ENCODE measurements around the gene TBC1D22A. TPM values are rescaled to one million over a fixed set of nuclear protein-coding genes. Genes with fewer than 3 reads are reported as not detected.

Gene TBC1D22A
- total RNA-seq, 1 donor from 2014 or later, result 18.9 TPM

GRCh38 chr22:47056776-47057470 lies 294.5 kb downstream of the TBC1D22A start:
- H3K4me3 Mint-ChIP-seq (ENCODE audit: unreplicated experiment), result no peak overlapping the region
- H3K36me3 Mint-ChIP-seq (ENCODE audit: low read depth), result peaks cover 8% of the 10 kb centered on the region
- H3K9me3 Mint-ChIP-seq (ENCODE audit: low read depth), result no peaks in the 10 kb centered on the region
- peaks cover 11% of the 10 kb centered on the region for H3K4me1 Mint-ChIP-seq (ENCODE audit: low read depth)
- TF ChIP-seq, protein P1, sequence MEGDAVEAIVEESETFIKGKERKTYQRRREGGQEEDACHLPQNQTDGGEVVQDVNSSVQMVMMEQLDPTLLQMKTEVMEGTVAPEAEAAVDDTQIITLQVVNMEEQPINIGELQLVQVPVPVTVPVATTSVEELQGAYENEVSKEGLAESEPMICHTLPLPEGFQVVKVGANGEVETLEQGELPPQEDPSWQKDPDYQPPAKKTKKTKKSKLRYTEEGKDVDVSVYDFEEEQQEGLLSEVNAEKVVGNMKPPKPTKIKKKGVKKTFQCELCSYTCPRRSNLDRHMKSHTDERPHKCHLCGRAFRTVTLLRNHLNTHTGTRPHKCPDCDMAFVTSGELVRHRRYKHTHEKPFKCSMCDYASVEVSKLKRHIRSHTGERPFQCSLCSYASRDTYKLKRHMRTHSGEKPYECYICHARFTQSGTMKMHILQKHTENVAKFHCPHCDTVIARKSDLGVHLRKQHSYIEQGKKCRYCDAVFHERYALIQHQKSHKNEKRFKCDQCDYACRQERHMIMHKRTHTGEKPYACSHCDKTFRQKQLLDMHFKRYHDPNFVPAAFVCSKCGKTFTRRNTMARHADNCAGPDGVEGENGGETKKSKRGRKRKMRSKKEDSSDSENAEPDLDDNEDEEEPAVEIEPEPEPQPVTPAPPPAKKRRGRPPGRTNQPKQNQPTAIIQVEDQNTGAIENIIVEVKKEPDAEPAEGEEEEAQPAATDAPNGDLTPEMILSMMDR (IDR thresholded peaks at IDR 0.05), result no peak
- H3K27ac Mint-ChIP-seq (ENCODE audit: unreplicated experiment), result no peak overlapping the region
- peak; percentile 73 for DNase-seq (ENCODE audit: low spot score)
- H3K27me3 Mint-ChIP-seq (ENCODE audit: low read depth), result no peaks in the 10 kb centered on the region

- Mint-ChIP-seq H3K27me3 (ENCODE audit: low read depth) (no peaks in the 10 kb centered on the region), H3K36me3 (ENCODE audit: low read depth) (peaks cover 8% of the 10 kb centered on the region), H3K9me3 (ENCODE audit: low read depth) (no peaks in the 10 kb centered on the region), H3K4me3 (ENCODE audit: unreplicated experiment) (no peak overlapping the region), H3K4me1 (ENCODE audit: low read depth) (peaks cover 10% of the 10 kb centered on the region), H3K27ac (ENCODE audit: unreplicated experiment) (no peak overlapping the region)
- DNase-seq (ENCODE audit: low spot score), result peak; percentile 87
- TF ChIP-seq, protein P1 (IDR thresholded peaks at IDR 0.05), result no peak
These were observed 295.6 kb downstream of the TBC1D22A start for GRCh38 chr22:47057916-47058585.

- no peaks in the 10 kb centered on the region for H3K9me3 Mint-ChIP-seq (ENCODE audit: low read depth)
- H3K36me3 Mint-ChIP-seq (ENCODE audit: low read depth), result peaks cover 6% of the 10 kb centered on the region
- TF ChIP-seq, protein P1 (IDR thresholded peaks at IDR 0.05), result no peak
- no peak overlapping the region for H3K4me3 Mint-ChIP-seq (ENCODE audit: unreplicated experiment)
- H3K27ac Mint-ChIP-seq (ENCODE audit: unreplicated experiment), result no peak overlapping the region
- no peaks in the 10 kb centered on the region for H3K27me3 Mint-ChIP-seq (ENCODE audit: low read depth)
- no peaks in the 10 kb centered on the region for H3K4me1 Mint-ChIP-seq (ENCODE audit: low read depth)
- DNase-seq (ENCODE audit: low spot score), result no peak
These were observed 296.6 kb downstream of the TBC1D22A start for GRCh38 chr22:47059076-47059475.

GRCh38 chr22:47059701-47060161 lies 297.3 kb downstream of the TBC1D22A start:
- TF ChIP-seq, protein P1 (IDR thresholded peaks at IDR 0.05), result no peak
- H3K4me1 Mint-ChIP-seq (ENCODE audit: low read depth), result no peaks in the 10 kb centered on the region
- no peak overlapping the region for H3K4me3 Mint-ChIP-seq (ENCODE audit: unreplicated experiment)
- H3K36me3 Mint-ChIP-seq (ENCODE audit: low read depth), result peaks cover 6% of the 10 kb centered on the region
- no peaks in the 10 kb centered on the region for H3K9me3 Mint-ChIP-seq (ENCODE audit: low read depth)
- no peaks in the 10 kb centered on the region for H3K27me3 Mint-ChIP-seq (ENCODE audit: low read depth)
- DNase-seq (ENCODE audit: low spot score), result no peak
- no peak overlapping the region for H3K27ac Mint-ChIP-seq (ENCODE audit: unreplicated experiment)

DNA sequence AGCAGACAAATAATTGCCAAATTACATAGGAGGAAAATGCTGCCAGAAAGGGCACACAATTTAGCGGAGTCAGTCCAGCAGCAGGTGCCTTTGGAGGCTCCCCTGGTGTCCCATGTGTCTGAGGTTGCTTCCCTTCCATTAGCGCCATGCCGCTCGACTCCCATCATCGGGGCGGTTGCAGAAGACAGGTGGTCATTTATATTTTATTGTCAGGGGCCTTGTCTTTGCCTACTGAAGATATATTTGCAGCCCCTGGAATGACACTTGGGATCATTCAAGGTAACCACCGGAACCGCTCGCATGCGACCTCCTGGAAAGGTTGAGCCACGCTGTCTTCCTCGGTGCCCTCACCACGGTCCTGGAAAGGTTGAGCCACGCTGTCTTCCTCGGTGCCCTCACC lies 298.3 kb downstream of the TBC1D22A start:
- TF ChIP-seq, protein P1 (IDR thresholded peaks at IDR 0.05), result no peak
- no peaks in the 10 kb centered on the region for H3K4me1 Mint-ChIP-seq (ENCODE audit: low read depth)
- H3K27ac Mint-ChIP-seq (ENCODE audit: unreplicated experiment), result no peak overlapping the region
- DNase-seq (ENCODE audit: low spot score), result no peak
- no peaks in the 10 kb centered on the region for H3K9me3 Mint-ChIP-seq (ENCODE audit: low read depth)
- no peaks in the 10 kb centered on the region for H3K27me3 Mint-ChIP-seq (ENCODE audit: low read depth)
- no peak overlapping the region for H3K4me3 Mint-ChIP-seq (ENCODE audit: unreplicated experiment)
- H3K36me3 Mint-ChIP-seq (ENCODE audit: low read depth), result peaks cover 6% of the 10 kb centered on the region
